Stimulated activated CD4-positive, alpha-beta T cell treated with anti-CD3 and anti-CD28 coated beads, Interleukin-2, amount 100 ng/mL, for 24 hours (primary cell): ENCODE results near the gene ZNF600.
"Not testable (repeated sequence)": the region's sequence is repeated elsewhere in the genome, so short reads cannot be mapped to it uniquely, and the experiment has no call there.

ENCODE experiments used
- DNase-seq, 2 donors: peaks; one replicate each; pipeline ENCODE4 v3.0.0-alpha.2; 2020

The ZNF600 gene

DNA sequence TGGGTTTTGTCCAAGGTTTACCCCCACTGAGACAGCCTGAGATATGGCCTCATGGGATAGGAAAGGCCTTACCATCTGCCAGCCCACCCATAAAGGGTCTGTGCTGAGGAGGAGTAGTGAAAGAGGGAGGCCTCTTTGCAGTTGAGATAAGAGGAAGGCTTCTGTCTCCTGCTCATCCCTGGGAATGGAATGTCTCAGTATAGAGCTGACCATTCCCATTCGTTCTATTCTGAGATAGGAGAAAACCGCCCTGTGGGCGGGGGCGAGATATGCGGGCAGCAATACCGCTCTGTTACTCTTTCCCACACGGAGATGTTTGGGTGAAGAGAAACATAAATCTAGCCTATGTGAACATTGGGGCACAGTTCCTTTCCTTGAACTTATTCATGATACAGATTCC lies 45.2 kb downstream of the ZNF600 start:
- not testable (repeated sequence) for DNase-seq

DNA sequence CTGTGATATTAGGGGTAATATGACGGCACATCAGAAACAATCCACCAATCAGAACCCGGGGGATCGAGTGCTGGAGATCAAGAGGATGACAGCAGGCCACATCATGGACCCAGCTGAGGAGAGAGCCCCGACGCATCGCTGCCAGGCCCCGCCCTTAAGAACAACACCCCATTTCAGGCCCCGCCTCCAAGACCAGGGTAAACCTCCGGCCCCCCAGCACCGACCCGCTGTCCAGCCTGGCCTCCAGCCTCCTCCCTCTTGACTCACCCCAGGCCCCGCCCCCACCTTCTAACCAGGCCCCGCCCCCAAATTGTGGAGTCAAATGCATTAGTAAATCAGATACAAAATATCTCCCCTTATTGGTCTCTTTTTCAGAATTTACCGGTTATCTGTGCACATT lies 47.0 kb downstream of the ZNF600 start:
- DNase-seq, result no peak

DNA sequence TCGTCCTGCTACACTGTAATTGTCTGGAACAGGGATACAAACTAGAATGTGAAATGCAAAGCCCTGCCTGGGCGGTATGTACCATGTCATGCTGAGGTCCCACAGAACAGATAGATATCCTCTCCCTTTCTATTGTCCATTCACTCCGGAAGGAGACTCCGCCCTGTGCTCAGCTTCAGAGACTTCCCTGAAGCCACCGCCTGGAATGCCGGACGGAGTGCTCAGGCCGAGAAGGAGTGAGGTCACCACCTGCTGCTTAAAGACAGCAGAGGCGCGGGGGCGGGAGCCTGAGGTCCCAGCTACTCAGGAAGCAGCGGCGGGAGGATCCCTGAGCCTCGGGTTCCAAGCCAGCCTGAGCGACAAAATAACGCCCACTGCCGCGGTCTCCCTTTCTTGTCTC lies 50.9 kb downstream of the ZNF600 start:
- DNase-seq, result peak in 1 of 2 donors; percentile 19

DNA sequence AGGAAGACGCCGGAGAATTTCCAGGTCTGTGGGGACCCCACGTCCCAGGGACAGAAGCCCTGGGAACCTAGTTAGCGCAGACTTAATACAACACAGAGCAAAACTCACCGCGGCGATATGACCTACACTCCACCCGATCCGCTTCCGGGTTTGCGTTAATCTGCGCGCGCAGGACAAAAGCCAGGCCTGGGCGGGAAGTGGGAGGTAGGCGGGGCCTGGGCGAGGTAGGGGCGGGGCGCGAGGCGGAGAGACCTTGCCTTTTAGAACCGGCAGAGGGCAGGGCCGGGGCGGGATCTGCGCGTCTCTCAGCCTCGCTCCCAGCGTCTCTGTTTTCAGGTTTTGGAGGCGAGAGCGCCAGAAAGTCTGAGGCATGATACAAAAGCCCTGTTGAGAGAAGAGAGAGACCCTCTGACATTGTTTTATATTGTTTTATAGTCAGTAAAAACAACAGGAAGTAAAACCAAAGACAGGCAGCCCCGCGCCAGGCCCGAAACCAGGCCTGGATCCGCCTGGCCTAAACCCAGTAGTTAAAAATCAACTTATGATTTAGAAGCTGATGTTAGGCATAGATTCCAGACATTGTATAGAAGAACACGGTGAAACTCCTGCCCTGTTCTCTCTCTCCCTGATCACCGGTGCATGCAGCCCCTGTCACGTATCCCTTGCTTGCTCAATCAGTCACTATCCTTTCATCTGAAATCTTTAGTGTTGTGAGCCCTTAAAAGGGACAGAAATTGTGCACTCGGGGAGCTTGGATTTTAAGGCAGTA lies 51.5 kb downstream of the ZNF600 start, which contains the start of gene ZNF611:
Gene ZNF611, minus strand, starts transcription at position 152 of the 769 bp plus-strand sequence. CDS start 19,150 bp downstream, outside the sequence.
- peak; percentile 99 to 100 for DNase-seq

DNA sequence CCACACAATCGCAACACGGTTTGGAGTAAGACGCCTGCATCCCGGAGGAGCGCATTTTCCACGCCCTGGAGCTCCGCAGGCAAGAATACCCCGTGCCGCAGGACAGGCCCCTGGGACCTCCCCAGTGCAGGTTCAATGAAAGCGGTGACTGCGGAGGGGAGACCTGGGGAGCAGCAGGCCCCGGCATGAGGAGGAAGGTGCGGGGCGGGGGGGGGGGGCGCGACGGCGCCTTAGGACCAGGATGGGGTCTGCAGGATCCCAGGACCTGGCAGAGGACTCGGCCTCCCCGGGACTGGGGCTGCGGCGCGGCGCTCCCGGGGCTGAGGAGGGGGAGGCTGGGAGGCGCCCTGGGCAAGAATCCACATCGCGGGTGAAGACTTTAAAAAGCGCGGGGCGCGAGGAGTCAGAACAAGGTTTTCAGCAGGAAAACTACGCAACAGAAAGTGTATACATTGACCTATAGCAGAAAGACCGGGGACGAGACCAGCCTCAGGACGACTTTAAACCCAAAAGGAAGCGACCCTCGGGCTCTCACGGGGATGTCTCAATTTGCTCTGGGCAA lies 52.2 kb downstream of the ZNF600 start:
- peak in 1 of 2 donors; percentile 37 for DNase-seq

- DNase-seq, result not testable (repeated sequence)
Measured at GRCh38 chr19:52726051-52726450, 60.5 kb downstream of the ZNF600 start.

GRCh38 chr19:52725528-52725961 lies 61.0 kb downstream of the ZNF600 start:
- no peak for DNase-seq

GRCh38 chr19:52724701-52725514 lies 61.7 kb downstream of the ZNF600 start:
- no peak for DNase-seq

DNA sequence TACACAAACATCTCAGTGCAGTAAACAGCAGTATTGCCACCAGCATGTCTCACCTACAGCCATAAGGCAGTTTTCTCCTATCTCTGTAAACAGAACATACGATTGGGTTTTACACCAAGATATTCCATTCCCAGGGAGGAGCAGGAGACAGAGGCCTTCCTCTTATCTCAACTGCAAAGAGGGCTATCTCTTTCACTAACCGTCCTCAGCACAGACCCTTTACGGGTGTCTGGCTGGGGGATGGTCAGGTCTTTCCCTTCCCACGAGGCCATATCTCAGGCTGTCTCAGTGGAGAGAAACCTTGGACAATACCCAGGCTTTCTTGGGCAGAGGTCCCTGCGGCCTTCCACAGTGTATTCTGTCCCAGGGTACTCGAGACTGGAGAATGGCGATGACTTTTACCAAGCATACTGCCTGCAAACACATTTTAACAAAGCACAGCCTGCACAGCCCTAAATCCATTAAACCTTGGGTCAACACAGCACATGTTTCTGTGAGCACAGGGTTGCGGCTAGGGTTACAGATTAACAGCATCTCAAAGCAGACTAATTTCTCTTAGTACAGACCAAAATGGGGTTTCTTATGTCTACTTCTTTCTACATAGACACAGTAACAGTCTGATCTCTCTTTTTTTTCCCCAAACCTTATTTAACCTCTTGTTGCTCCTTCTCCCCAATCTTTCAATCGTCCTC lies 62.5 kb downstream of the ZNF600 start:
- DNase-seq, result not testable (repeated sequence)

GRCh38 chr19:52722062-52723003 lies 64.3 kb downstream of the ZNF600 start:
- DNase-seq, result no peak

DNA sequence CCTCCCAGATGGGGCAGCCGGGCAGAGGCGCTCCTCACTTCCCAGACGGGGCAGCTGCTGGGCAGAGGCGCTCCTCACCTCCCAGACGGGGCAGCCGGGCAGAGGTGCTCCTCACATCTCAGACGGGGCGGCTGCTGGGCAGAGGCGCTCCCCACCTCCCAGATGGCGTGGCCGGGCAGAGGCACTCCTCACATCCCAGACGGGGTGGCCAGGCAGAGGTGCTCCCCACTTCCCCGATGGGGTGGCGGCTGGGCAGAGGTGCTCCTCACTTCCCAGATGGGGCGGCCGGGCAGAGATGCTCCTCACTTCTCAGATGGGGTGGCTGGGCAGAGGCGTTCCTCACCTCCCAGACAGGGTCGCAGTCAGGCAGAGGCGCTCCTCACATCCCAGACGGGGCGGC lies 66.0 kb downstream of the ZNF600 start:
- DNase-seq, result not testable (repeated sequence)

DNA sequence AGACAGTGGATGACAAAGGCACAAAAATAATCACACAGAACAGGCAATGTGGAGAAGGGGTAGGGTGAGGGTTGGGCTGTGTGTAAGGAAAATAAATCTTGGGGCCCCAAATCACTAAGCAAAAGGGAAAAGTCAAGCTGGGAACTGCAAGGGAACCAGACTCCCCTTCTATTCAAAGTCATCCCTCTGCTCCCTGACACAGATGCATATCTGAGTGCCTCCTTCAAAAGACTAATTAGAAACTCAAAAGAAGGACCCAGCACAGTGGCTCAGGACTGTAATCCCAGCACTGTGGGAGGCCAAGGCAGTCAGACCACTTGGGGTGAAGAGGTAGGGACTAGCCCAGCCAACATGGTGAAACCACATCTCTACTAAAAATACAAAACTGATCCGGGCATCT lies 70.1 kb downstream of the ZNF600 start:
- DNase-seq, result no peak

GRCh38 chr19:52715902-52716301 lies 70.7 kb downstream of the ZNF600 start:
- DNase-seq, result not testable (repeated sequence)

DNA sequence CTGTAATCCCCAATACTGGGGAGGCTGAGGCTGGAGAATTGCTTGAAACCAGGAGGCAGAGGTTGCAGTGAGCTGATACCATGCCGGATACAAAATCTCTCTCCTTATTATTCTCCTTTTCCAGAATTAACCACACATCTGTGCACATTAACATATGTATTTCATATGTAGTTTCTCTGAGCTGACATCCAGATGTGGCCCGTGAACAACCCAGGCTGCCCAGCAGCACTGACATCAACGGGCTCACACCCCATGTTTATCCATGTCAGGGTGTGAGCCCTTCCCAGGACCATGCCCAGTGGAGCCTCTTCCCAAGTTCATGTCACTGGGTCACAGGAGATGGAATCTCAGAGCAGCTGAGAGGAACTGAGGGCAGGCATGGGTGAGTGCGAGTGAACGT lies 71.3 kb downstream of the ZNF600 start:
- not testable (repeated sequence) for DNase-seq
